ENCODE results near the gene POLR3H. TPM values are rescaled to one million over a fixed set of nuclear protein-coding genes. Genes with fewer than 3 reads are reported as not detected.

Gene POLR3H
- total RNA-seq, 1 donor = 5.9 TPM

DNA sequence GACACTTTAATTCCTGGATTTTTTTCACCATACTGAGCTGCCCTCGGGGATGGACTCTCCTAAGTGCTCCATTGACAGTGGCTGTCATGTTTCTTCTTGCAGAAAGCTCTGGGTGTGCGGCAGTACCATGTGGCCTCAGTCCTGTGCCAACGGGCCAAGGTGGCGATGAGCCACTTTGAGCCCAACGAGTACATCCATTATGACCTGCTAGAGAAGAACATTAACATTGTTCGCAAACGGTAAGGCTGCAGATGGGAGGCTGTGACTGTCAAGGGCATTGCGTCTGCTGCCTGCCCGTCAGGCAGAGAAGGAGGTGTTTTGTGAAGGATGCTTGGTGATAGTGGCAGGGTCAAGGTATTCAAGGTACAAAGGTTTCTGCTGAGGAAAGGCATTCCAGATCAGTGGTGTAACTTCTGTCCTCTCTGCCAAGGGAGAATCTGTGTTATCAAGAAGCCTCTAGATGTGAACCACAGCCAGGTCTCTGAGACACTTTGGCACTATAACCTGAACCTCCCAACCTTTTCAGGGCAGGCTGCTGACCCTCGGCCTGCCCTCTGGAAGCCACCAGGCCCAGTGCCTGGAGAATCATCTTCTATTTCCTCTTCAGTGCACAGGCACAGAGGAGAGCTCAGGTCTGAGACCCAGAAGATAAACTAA, 44.5 kb downstream of the POLR3H start:
- no peak overlapping the region for H3K4me3 ChIP-seq (ENCODE audit: low read length)
- H3K9me3 ChIP-seq (ENCODE audit: low read depth, low read length) = no peaks in the 10 kb centered on the region
- H3K27me3 ChIP-seq (ENCODE audit: insufficient read depth, low read length) = no peaks in the 10 kb centered on the region
- H3K4me1 ChIP-seq (ENCODE audit: insufficient read depth, low read length) = no peaks in the 10 kb centered on the region

- H3K4me3 ChIP-seq (ENCODE audit: low read length) = no peak overlapping the region
- H3K27me3 ChIP-seq (ENCODE audit: insufficient read depth, low read length) = no peaks in the 10 kb centered on the region
- H3K9me3 ChIP-seq (ENCODE audit: low read depth, low read length) = no peaks in the 10 kb centered on the region
- no peaks in the 10 kb centered on the region for H3K4me1 ChIP-seq (ENCODE audit: insufficient read depth, low read length)
Measured at GRCh38 chr22:41498303-41498835, 45.9 kb downstream of the POLR3H start.

- H3K4me1 ChIP-seq (ENCODE audit: insufficient read depth, low read length) = peaks cover 9% of the 10 kb centered on the region
Measured at GRCh38 chr22:41491374-41492100, 52.7 kb downstream of the POLR3H start.

DNA sequence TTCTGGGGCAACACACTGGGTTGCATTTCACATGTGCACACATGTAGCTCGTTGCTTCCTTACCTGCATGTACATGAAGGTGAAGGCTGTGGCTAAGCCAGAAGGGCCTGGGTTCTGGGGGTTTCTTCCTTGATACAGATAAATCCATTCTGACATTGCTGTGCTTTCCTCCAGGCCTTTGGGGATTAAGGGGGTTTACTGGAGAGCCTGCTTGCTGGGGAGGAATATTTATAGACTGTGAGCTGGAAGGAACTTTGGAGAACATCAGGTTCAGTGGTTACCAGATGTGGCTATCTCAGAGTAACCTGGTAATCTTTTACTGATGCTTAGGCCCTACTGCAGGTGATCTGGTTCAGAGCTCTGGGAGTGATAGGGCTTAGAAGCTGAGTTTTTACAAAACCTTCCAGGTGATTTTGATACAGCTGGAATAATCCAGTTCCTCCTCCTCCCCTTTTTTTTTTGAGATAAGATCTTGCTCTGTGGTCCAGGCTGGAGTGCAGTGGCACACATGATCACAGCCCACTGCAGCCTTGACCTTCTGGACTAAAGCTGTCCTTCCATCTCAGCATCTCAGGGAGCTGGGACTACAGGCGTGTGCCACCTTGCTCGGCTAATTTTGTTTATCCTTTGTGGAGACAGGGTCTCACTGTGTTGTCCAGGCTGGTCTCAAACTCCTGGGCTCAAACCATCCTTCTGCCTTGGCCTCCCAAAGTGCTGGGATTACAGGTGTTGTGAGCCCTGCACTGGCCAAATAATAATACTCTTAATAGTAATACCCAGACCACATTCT, 55.5 kb downstream of the POLR3H start:
- H3K4me1 ChIP-seq (ENCODE audit: insufficient read depth, low read length) = peaks cover 23% of the 10 kb centered on the region
- no peak overlapping the region for H3K4me3 ChIP-seq (ENCODE audit: low read length)
- H3K27me3 ChIP-seq (ENCODE audit: insufficient read depth, low read length) = no peaks in the 10 kb centered on the region
- H3K9me3 ChIP-seq (ENCODE audit: low read depth, low read length) = no peaks in the 10 kb centered on the region

More at GRCh38 chr22:41491374-41492100, 52.7 kb downstream of the POLR3H start:
- Histone ChIP-seq H3K9me3 (ENCODE audit: low read depth, low read length) (no peaks in the 10 kb centered on the region), H3K4me3 (ENCODE audit: low read length) (no peak overlapping the region), H3K27me3 (ENCODE audit: insufficient read depth, low read length) (no peaks in the 10 kb centered on the region)

DNA sequence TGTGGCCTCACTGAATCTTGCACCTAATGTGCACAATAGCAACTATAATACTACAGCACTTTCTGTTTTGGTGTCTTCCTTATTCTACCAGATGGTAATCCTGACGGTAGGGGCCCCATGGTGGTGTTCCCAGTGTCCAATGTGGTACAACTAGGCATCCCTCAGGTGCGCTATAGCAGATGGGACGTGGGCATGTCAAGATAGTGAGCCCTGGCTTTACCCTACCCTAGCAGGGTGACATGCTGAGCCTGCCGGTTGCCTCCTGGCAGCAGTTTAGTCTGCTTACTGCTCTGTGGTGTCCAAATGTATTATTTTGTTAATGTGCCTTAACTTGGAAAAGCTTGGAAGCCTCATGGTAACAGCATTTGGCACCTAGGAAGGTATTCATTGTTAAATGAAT, 56.2 kb downstream of the POLR3H start:
- Histone ChIP-seq H3K4me3 (ENCODE audit: low read length) (no peak overlapping the region), H3K27me3 (ENCODE audit: insufficient read depth, low read length) (no peaks in the 10 kb centered on the region), H3K4me1 (ENCODE audit: insufficient read depth, low read length) (peaks cover 25% of the 10 kb centered on the region), H3K9me3 (ENCODE audit: low read depth, low read length) (no peaks in the 10 kb centered on the region)

GRCh38 chr22:41487037-41487935, 57.0 kb downstream of the POLR3H start:
- Histone ChIP-seq H3K4me1 (ENCODE audit: insufficient read depth, low read length) (peaks cover 33% of the 10 kb centered on the region), H3K9me3 (ENCODE audit: low read depth, low read length) (no peaks in the 10 kb centered on the region), H3K27me3 (ENCODE audit: insufficient read depth, low read length) (no peaks in the 10 kb centered on the region), H3K4me3 (ENCODE audit: low read length) (no peak overlapping the region)

GRCh38 chr22:41485033-41485432, 59.2 kb downstream of the POLR3H start:
- H3K27me3 ChIP-seq (ENCODE audit: insufficient read depth, low read length) = no peaks in the 10 kb centered on the region
- no peak overlapping the region for H3K4me3 ChIP-seq (ENCODE audit: low read length)
- no peaks in the 10 kb centered on the region for H3K9me3 ChIP-seq (ENCODE audit: low read depth, low read length)
- peaks cover 45% of the 10 kb centered on the region for H3K4me1 ChIP-seq (ENCODE audit: insufficient read depth, low read length)

DNA sequence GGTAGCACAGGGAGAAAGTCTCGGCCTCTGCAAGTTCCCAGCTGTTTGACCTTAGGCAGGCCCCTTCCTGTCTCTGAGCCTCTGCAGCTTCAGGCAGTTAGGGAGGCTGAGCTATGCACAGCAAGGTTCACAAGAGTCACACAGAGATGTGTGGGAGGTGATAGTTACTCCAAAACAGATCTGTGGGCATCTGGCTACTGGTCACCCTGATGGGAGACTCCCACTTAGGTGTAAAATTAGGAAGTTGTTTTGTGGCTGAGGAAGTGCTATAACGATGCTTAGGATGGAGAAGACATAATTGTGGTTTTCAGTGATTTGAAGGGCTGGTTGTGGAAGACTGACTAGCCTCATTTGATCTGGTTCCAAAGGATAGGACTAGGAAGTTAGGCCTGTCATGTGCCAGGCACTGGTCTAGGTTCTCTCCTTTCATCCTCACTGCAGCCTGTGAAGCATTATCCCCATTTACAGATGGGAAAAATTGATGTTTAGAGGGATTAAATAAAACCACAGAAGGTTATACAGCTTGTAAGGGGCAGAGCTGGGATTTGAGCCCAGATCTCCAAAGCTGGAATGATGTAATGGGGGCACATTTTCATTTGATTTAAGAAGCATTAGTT, 61.8 kb downstream of the POLR3H start:
- no peaks in the 10 kb centered on the region for H3K9me3 ChIP-seq (ENCODE audit: low read depth, low read length)
- H3K27me3 ChIP-seq (ENCODE audit: insufficient read depth, low read length) = no peaks in the 10 kb centered on the region
- H3K4me1 ChIP-seq (ENCODE audit: insufficient read depth, low read length) = peaks cover 67% of the 10 kb centered on the region
- no peak overlapping the region for H3K4me3 ChIP-seq (ENCODE audit: low read length)

DNA sequence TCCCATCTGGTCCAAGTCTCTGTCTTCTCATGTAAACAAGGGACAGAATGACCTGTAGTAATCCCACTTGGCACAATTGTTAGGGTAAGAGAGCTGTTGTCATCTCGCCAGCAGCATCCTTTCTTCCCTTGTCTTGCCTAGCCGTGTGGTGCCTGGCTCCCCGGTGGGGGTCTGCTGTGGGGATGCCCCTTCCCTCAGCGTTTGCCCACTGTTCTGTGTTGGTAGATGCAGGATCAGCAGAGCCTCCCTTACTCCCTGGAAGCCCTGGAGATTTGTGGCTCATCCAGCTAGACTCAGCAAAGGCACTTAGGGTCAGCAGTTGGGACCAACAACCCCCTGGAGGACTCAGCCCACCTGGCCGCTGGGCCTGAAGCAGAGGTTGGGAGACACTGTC, 62.3 kb downstream of the POLR3H start:
- no peak overlapping the region for H3K4me3 ChIP-seq (ENCODE audit: low read length)
- H3K27me3 ChIP-seq (ENCODE audit: insufficient read depth, low read length) = no peaks in the 10 kb centered on the region
- H3K4me1 ChIP-seq (ENCODE audit: insufficient read depth, low read length) = peaks cover 67% of the 10 kb centered on the region

GRCh38 chr22:41481131-41481830, 63.0 kb downstream of the POLR3H start:
- Histone ChIP-seq H3K9me3 (ENCODE audit: low read depth, low read length) (no peaks in the 10 kb centered on the region), H3K27me3 (ENCODE audit: insufficient read depth, low read length) (no peaks in the 10 kb centered on the region), H3K4me3 (ENCODE audit: low read length) (no peak overlapping the region), H3K4me1 (ENCODE audit: insufficient read depth, low read length) (peaks cover 71% of the 10 kb centered on the region)

More for the DNA sequence above, 62.3 kb downstream of the POLR3H start:
- no peaks in the 10 kb centered on the region for H3K9me3 ChIP-seq (ENCODE audit: low read depth, low read length)

DNA sequence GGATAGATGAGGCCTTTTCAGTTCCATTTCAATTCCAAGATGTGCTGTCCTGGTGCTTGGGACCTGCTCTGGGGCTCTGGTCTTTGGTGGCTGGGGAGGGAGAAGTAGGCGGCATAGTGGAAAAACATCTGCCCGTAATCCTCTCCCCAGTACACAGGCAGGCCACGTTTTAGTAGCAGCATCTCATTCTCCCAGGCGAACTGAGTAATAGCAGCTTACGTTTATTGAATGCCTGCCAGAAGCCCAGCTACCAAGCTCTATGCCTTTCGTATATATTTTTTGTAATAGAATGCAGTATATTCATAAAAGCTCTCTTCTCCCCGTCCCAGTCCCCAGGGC, 63.9 kb downstream of the POLR3H start:
- Histone ChIP-seq H3K4me3 (ENCODE audit: low read length) (no peak overlapping the region), H3K4me1 (ENCODE audit: insufficient read depth, low read length) (peaks cover 63% of the 10 kb centered on the region), H3K27me3 (ENCODE audit: insufficient read depth, low read length) (no peaks in the 10 kb centered on the region), H3K9me3 (ENCODE audit: low read depth, low read length) (no peaks in the 10 kb centered on the region)

DNA sequence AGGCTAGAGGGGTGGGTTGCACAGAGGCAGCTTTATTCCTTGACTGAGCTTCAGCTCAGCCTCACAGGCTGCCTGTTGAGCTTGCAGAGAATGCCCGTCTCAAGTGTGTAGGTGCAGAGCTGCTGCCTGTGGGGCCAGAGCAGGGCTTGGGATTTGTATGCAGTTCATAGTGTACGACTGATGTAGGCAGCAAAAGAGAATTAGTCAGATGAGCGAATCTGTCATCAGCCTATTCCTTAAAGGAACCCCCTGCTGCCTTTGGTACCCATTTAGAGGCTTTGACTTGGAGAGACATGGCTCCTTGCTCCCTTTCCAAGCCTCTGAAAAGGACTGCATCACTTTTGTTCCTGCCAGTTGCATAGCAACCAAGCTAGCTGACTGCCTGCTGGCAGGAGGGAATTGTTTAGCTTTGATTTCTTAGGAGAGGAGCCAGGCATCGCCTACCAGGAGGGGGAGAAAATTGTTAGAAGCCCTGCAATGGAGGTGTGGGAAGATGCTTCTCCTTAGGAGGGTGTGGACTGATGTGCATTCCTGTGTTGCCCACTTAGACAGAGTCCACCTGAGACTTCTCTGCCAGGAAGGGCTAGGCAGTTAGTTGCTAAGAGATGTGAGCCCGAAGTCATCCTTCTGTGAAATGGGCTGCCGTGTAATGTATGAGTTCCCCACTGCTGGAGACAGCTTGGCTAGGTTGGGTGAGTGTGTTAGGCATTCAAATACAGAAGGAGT, 64.4 kb downstream of the POLR3H start:
- Histone ChIP-seq H3K4me3 (ENCODE audit: low read length) (no peak overlapping the region), H3K9me3 (ENCODE audit: low read depth, low read length) (no peaks in the 10 kb centered on the region), H3K4me1 (ENCODE audit: insufficient read depth, low read length) (peaks cover 59% of the 10 kb centered on the region), H3K27me3 (ENCODE audit: insufficient read depth, low read length) (no peaks in the 10 kb centered on the region)

DNA sequence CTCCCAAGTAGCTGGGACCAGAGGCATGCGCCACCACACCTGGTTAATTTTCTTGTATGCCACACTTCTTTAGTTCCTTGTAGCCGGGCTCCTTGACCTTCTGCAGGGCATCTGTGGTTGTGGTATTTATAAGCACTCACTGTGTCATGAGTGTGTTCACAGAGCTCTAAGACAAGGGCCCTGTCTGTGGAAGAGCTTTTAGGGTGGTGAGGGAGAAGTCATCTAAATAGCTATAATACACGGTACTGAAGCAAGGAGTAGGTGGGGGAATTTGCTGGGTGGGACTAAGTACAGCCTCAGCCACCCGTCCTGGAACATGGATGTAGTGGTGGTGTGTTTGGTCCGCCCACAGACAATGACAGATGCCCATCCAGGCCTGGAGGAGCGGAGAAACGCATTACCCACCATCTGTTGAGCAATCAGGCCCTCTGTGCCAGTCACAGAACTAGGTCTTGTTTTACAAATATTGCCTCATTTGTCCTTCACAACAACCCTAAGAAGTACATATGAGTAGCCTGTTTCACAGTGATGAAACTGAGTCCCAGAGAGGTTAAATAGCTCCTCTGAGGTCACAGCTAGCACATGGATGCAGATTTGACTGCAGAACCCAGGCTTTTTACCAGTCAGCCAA, 65.3 kb downstream of the POLR3H start:
- H3K9me3 ChIP-seq (ENCODE audit: low read depth, low read length) = no peaks in the 10 kb centered on the region
- no peak overlapping the region for H3K4me3 ChIP-seq (ENCODE audit: low read length)
- H3K4me1 ChIP-seq (ENCODE audit: insufficient read depth, low read length) = peaks cover 57% of the 10 kb centered on the region
- H3K27me3 ChIP-seq (ENCODE audit: insufficient read depth, low read length) = no peaks in the 10 kb centered on the region
